HL-60 (cell line): Measurements from ENCODE around the gene SLC9A6.

Source experiments
- POLR2AphosphoS5 ChIP-seq: IDR thresholded peaks from 2 replicates; pipeline ENCODE4 v1.6.1; 2012; ENCODE audit warnings: low read depth
- TF ChIP-seq, protein P1 (sequence below): IDR thresholded peaks from one replicate; pipeline ENCODE4 v1.5.1; 2011; ENCODE audit warnings: low read length, control low read depth, inconsistent platforms; ENCODE audit not compliant: insufficient read depth

DNA sequence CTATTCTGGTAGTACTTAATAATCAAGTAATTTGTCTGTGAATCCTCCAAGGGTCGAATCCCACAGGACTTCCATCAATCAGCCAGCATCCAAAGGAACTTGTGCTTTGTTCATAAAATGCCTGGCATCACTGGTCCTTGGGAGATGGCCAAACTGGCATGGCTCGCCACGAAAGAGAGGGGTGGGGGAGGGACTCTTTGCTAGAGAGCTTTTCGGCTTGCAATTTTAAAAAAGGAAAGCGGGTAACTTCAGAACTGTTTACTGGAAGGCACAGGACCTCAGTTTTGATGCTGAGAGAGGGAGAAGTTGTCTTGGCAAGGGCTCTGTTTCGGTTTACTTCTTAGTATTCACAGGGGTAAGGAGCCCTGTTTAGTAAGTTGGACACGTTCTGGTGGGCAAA is 82.7 kb downstream of the SLC9A6 start:
- TF ChIP-seq, protein P1, sequence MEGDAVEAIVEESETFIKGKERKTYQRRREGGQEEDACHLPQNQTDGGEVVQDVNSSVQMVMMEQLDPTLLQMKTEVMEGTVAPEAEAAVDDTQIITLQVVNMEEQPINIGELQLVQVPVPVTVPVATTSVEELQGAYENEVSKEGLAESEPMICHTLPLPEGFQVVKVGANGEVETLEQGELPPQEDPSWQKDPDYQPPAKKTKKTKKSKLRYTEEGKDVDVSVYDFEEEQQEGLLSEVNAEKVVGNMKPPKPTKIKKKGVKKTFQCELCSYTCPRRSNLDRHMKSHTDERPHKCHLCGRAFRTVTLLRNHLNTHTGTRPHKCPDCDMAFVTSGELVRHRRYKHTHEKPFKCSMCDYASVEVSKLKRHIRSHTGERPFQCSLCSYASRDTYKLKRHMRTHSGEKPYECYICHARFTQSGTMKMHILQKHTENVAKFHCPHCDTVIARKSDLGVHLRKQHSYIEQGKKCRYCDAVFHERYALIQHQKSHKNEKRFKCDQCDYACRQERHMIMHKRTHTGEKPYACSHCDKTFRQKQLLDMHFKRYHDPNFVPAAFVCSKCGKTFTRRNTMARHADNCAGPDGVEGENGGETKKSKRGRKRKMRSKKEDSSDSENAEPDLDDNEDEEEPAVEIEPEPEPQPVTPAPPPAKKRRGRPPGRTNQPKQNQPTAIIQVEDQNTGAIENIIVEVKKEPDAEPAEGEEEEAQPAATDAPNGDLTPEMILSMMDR: no peak
- TF ChIP-seq POLR2AphosphoS5: no peak
